HepG2 (cell line): Measurements from ENCODE around the gene SELENOH. TPM values are rescaled to one million over a fixed set of nuclear protein-coding genes. Genes with fewer than 3 reads are reported as not detected.

ENCODE experiments used
- ELF1 ChIP-seq: sonication (generic); formaldehyde crosslinking; IDR thresholded peaks from 2 replicates; pipeline ENCODE4 v1.4.0; 2020; ENCODE audit warnings: missing genetic modification reagents
- FOSL1 ChIP-seq: sonication (generic); formaldehyde crosslinking; IDR thresholded peaks from 2 replicates; pipeline ENCODE4 v1.9.0; 2021; ENCODE audit warnings: missing genetic modification reagents, borderline replicate concordance
- KIAA2018 ChIP-seq: sonication (generic); formaldehyde crosslinking; IDR thresholded peaks from 2 replicates; pipeline ENCODE4 v1.5.0; 2020; ENCODE audit warnings: mild to moderate bottlenecking, missing genetic modification reagents, borderline replicate concordance
- KLF16 ChIP-seq, 2 experiments: sonication (generic) in 1 of 2; formaldehyde crosslinking in 1 of 2; IDR thresholded peaks; 2 replicates each; pipeline versions ENCODE4 v1.6.1 to v1.8.0; 2016 to 2023; ENCODE audit warnings: missing genetic modification reagents in 2 of 2, missing compliant biosample characterization in 1 of 2
- MAFG ChIP-seq: sonication (generic); formaldehyde crosslinking; IDR thresholded peaks from 2 replicates; pipeline ENCODE4 v1.5.1; 2020; ENCODE audit warnings: mild to moderate bottlenecking, missing genetic modification reagents
- MED8 ChIP-seq: sonication (generic); formaldehyde crosslinking; IDR thresholded peaks from 2 replicates; pipeline ENCODE4 v1.8.1; 2023; ENCODE audit warnings: mild to moderate bottlenecking, missing genetic modification reagents; ENCODE audit not compliant: insufficient replicate concordance
- MIXL1 ChIP-seq: IDR thresholded peaks from 2 replicates; pipeline ENCODE4 v1.6.1; 2016
- NCOR1 ChIP-seq: fragments of 200-600 bp; sonication (generic); IDR thresholded peaks from 2 replicates; pipeline ENCODE4 v1.7.0; 2017; ENCODE audit warnings: antibody characterized with exemption, low read length, borderline replicate concordance
- RNF2 ChIP-seq: fragments of 450-650 bp; conservative IDR thresholded peaks from 2 replicates; pipeline ENCODE4 v1.6.1; 2016; ENCODE audit warnings: low read depth
- RXRB ChIP-seq: IDR thresholded peaks from 2 replicates; pipeline ENCODE4 v1.6.1; 2016; ENCODE audit warnings: borderline replicate concordance, missing genetic modification reagents, missing compliant biosample characterization
- SETDB1 ChIP-seq: sonication (generic); formaldehyde crosslinking; IDR thresholded peaks from 2 replicates; pipeline ENCODE4 v1.5.1; 2020; ENCODE audit warnings: missing genetic modification reagents, mild to moderate bottlenecking, borderline replicate concordance
- TCF7L2 ChIP-seq: IDR thresholded peaks from 2 replicates; pipeline ENCODE4 v1.6.1; 2011; ENCODE audit warnings: mild to moderate bottlenecking, low read depth, low read length, moderate library complexity
- ZBTB7B ChIP-seq: sonication (generic); formaldehyde crosslinking; IDR thresholded peaks from 2 replicates; pipeline ENCODE4 v1.4.0; 2020; ENCODE audit warnings: missing genetic modification reagents
- ZNF724P ChIP-seq: sonication (generic); formaldehyde crosslinking; IDR thresholded peaks from 2 replicates; pipeline ENCODE4 v1.8.0; 2022; ENCODE audit warnings: missing genetic modification reagents, borderline replicate concordance
- polyA plus RNA-seq, 8 experiments: library from polyadenylated mRNA; depleted of rRNA in 3 of 8; stranded (reverse) in 7 of 8; unstranded in 1 of 8; fragments of >200 nt; fragmentation: Illumina TruSeq in 4 of 8; extraction: Trizol in 4 of 8; gene quantifications; 2 replicates each; pipeline versions ENCODE4 v1.2.1 to v1.2.3, GENCODE V29; 2011 to 2016; ENCODE audit warnings: low read depth in 4 of 8, missing spikeins in 1 of 8, mixed read lengths in 1 of 8; ENCODE audit not compliant: insufficient read depth in 1 of 8
- total RNA-seq, 5 experiments: library from RNA; depleted of rRNA; stranded (reverse); fragments of >200 nt; fragmentation: Illumina TruSeq; extraction: Trizol; gene quantifications; 2 replicates each; pipeline ENCODE4 v1.2.3, GENCODE V29; 2016; ENCODE audit warnings: low read depth in 1 of 5
- TF ChIP-seq, protein P1 (sequence below): sonication (generic); formaldehyde crosslinking; IDR thresholded peaks from 2 replicates; pipeline ENCODE4 v1.5.0; 2020; ENCODE audit warnings: missing genetic modification reagents
- TF ChIP-seq, protein P2 (sequence below): sonication (generic); formaldehyde crosslinking; IDR thresholded peaks from 2 replicates; pipeline ENCODE4 v1.4.0; 2020; ENCODE audit warnings: missing genetic modification reagents
- TF ChIP-seq, protein P3 (sequence below): sonication (generic); formaldehyde crosslinking; IDR thresholded peaks from 2 replicates; pipeline ENCODE4 v1.4.0; 2020; ENCODE audit warnings: missing genetic modification reagents

SELENOH gene
- total and polyA plus RNA-seq, 2 of the 13 experiments (the other 11 are each of a cell fraction or from before 2014, with no cell fraction given): 27.2 to 77.4 TPM

- TF ChIP-seq KIAA2018 (CRISPR knock-in tag): no peak
- TF ChIP-seq KLF16 (CRISPR knock-in tag; IDR thresholded peaks at IDR 0.05): peak in 1 of 2 experiments; percentile 70; a peak in 1 of 4 replicates
- TF ChIP-seq MAFG (CRISPR knock-in tag): no peak
- TF ChIP-seq, protein P1, sequence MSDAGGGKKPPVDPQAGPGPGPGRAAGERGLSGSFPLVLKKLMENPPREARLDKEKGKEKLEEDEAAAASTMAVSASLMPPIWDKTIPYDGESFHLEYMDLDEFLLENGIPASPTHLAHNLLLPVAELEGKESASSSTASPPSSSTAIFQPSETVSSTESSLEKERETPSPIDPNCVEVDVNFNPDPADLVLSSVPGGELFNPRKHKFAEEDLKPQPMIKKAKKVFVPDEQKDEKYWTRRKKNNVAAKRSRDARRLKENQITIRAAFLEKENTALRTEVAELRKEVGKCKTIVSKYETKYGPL (CRISPR knock-in tag): no peak
- TF ChIP-seq RNF2: no peak
- no peak for TF ChIP-seq ELF1
- TF ChIP-seq ZBTB7B (CRISPR knock-in tag): no peak
- peak; percentile 49; the same call in 1 of the 2 replicates for TF ChIP-seq MIXL1 (CRISPR knock-in tag)
- TF ChIP-seq, protein P2, sequence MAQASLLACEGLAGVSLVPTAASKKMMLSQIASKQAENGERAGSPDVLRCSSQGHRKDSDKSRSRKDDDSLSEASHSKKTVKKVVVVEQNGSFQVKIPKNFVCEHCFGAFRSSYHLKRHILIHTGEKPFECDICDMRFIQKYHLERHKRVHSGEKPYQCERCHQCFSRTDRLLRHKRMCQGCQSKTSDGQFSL: 0 out of 2 replicates have a peak, but pooled peaks have one; percentile 22
- no peak for TF ChIP-seq NCOR1
- TF ChIP-seq MED8 (CRISPR knock-in tag): no peak
- TF ChIP-seq SETDB1: no peak
- TF ChIP-seq ZNF724P (CRISPR knock-in tag): no peak
- TF ChIP-seq FOSL1 (CRISPR knock-in tag): no peak
- TF ChIP-seq, protein P3, sequence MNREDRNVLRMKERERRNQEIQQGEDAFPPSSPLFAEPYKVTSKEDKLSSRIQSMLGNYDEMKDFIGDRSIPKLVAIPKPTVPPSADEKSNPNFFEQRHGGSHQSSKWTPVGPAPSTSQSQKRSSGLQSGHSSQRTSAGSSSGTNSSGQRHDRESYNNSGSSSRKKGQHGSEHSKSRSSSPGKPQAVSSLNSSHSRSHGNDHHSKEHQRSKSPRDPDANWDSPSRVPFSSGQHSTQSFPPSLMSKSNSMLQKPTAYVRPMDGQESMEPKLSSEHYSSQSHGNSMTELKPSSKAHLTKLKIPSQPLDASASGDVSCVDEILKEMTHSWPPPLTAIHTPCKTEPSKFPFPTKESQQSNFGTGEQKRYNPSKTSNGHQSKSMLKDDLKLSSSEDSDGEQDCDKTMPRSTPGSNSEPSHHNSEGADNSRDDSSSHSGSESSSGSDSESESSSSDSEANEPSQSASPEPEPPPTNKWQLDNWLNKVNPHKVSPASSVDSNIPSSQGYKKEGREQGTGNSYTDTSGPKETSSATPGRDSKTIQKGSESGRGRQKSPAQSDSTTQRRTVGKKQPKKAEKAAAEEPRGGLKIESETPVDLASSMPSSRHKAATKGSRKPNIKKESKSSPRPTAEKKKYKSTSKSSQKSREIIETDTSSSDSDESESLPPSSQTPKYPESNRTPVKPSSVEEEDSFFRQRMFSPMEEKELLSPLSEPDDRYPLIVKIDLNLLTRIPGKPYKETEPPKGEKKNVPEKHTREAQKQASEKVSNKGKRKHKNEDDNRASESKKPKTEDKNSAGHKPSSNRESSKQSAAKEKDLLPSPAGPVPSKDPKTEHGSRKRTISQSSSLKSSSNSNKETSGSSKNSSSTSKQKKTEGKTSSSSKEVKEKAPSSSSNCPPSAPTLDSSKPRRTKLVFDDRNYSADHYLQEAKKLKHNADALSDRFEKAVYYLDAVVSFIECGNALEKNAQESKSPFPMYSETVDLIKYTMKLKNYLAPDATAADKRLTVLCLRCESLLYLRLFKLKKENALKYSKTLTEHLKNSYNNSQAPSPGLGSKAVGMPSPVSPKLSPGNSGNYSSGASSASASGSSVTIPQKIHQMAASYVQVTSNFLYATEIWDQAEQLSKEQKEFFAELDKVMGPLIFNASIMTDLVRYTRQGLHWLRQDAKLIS (CRISPR knock-in tag): no peak
- no peak for TF ChIP-seq TCF7L2
- no peak for TF ChIP-seq RXRB (CRISPR knock-in tag)
These were observed 10.5 kb downstream of the SELENOH start, which contains the start of gene BTBD18 (continued) for GRCh38 chr11:57751676-57752253.
